A673 (cell line): ENCODE data around the gene INCENP. TPM values are rescaled to one million over a fixed set of nuclear protein-coding genes. Genes with fewer than 3 reads are reported as not detected.

ENCODE experiments used
- BruUV-seq: library from RNA; stranded (reverse); fragments of 400-500 nt; replicated peaks from 2 replicates; lab custom pipeline; 2021; lab: Mats Ljungman, UMichigan
- CTCF ChIA-PET: fragments of 300-600 bp; sonication (Branson Sonifier 250); formaldehyde crosslinking; loops from one replicate; lab custom pipeline; 2022; ENCODE audit warnings: antibody characterized with exemption; lab: Charles Lee
- POLR2A ChIA-PET: fragments of 300-600 bp; sonication (Branson Sonifier 250); formaldehyde crosslinking; loops from one replicate; lab custom pipeline; 2022; ENCODE audit warnings: antibody characterized with exemption; ENCODE audit not compliant: low non-redundant PET; lab: Charles Lee
- DNase-seq: peaks from one replicate; pipeline ENCODE4 v3.0.0-alpha.2; 2015; ENCODE audit warnings: low spot score
- H3K27ac ChIP-seq: fragments of 200-600 bp; sonication (generic); 2 replicates; pipeline ENCODE4 v1.5.1; 2016; ENCODE audit warnings: mixed run types, low read depth, mild to moderate bottlenecking, mixed read lengths, antibody characterized with exemption, low read length; ENCODE audit not compliant: poor library complexity, severe bottlenecking
- H3K27me3 ChIP-seq: fragments of 200-600 bp; sonication (generic); replicated peaks from 2 replicates; pipeline ENCODE4 v1.6.1; 2017; ENCODE audit warnings: mixed run types, low read depth, mild to moderate bottlenecking, mixed read lengths, antibody characterized with exemption, low read length; ENCODE audit not compliant: insufficient read depth, poor library complexity
- H3K36me3 ChIP-seq: fragments of 200-600 bp; sonication (generic); 2 replicates; pipeline ENCODE4 v1.6.1; 2016; ENCODE audit warnings: mixed run types, mild to moderate bottlenecking, mixed read lengths, antibody characterized with exemption, low read length; ENCODE audit not compliant: insufficient read depth, poor library complexity, severe bottlenecking
- H3K4me1 ChIP-seq: fragments of 200-600 bp; sonication (generic); 2 replicates; pipeline ENCODE4 v1.6.1; 2017; ENCODE audit warnings: mixed run types, mild to moderate bottlenecking, mixed read lengths, antibody characterized with exemption, low read length; ENCODE audit not compliant: insufficient read depth, poor library complexity, severe bottlenecking
- H3K4me3 ChIP-seq: fragments of 200-600 bp; sonication (generic); 2 replicates; pipeline ENCODE4 v1.5.1; 2016; ENCODE audit warnings: low read depth, mixed run types, mild to moderate bottlenecking, mixed read lengths, low read length; ENCODE audit not compliant: poor library complexity, severe bottlenecking
- H3K9me3 ChIP-seq: fragments of 200-600 bp; sonication (generic); 2 replicates; pipeline ENCODE4 v1.6.1; 2016; ENCODE audit warnings: mixed run types, low read depth, mild to moderate bottlenecking, mixed read lengths, antibody characterized with exemption, low read length; ENCODE audit not compliant: poor library complexity, severe bottlenecking
- EZH2 ChIP-seq: fragments of 200-600 bp; sonication (generic); IDR thresholded peaks from 2 replicates; pipeline ENCODE4 v1.6.1; 2017; ENCODE audit warnings: borderline replicate concordance, low read depth, mild to moderate bottlenecking, mixed read lengths, antibody characterized with exemption, low read length; ENCODE audit not compliant: poor library complexity, severe bottlenecking
- intact Hi-C: fragments of 100-400 bp; cut with micrococcal nuclease; formaldehyde crosslinking; loops from one replicate; pipeline ENCODE4 v1.10.0; 2022; ENCODE audit not compliant: unreplicated experiment
- total RNA-seq: library from RNA; stranded (reverse); gene quantifications from 2 replicates; pipeline ENCODE4 v1.2.3, GENCODE V29; 2021
- TF ChIP-seq, protein P1 (sequence below): fragments of 300-800, 200-600 bp; sonication (generic); conservative IDR thresholded peaks from 2 replicates; pipeline ENCODE4 v1.5.1; 2017; ENCODE audit warnings: low read depth, mild to moderate bottlenecking, antibody characterized with exemption, low read length, moderate library complexity, mixed read lengths

Gene INCENP
- total RNA-seq, 1 experiment from 2014 or later = 233 TPM

DNA sequence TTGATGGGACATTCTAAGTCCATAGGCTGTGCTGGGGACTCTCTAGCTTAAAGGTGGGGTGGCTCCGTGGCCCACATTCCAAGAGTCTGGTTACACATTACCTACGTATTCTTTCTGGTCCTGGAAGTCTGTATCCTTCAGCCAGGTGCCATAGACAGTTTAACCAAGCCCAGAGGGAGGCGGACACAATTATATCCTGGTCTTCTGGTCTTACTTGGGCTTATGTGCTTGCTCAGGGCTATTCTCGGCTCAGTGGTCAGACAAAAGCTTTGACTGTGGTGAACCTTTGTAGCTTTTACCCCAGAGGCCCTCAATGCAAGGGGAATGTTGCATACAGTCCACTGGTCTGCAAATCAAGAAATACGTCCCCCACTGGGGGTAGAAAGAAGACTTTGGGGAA, 3.4 kb upstream of the INCENP start:
- POLR2A ChIA-PET = interaction anchor here (0.6 kb wide), 1 partner anchor 9 kb away, joined by 6 read pairs; no protein-coding TSS in a partner anchor
- intact Hi-C loops = no loop called here

DNA sequence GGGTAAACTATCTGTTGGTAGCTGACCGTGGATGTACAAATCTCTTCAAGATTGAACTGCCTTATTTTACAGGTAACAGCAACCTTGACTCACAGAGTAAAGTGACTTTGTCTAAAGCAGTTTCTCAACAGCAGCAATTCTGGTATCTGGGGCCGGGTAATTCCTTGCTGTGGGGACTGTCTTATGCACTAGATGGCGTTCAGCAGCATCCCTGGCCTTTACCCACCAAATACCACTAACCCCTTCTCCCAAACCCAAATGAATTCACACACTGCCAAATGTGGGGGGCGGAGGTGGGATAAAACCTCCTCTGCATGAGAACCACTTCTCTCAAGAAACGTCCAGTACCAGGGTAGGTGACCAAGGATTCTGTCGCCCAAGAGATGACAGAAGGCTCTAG, 1.7 kb upstream of the INCENP start:
- no peak overlapping the region for H3K27ac ChIP-seq
- CTCF ChIA-PET = no interaction called here
- H3K27me3 ChIP-seq = no peaks in the 10 kb centered on the region
- TF ChIP-seq EZH2 = no peak
- TF ChIP-seq, protein P1, sequence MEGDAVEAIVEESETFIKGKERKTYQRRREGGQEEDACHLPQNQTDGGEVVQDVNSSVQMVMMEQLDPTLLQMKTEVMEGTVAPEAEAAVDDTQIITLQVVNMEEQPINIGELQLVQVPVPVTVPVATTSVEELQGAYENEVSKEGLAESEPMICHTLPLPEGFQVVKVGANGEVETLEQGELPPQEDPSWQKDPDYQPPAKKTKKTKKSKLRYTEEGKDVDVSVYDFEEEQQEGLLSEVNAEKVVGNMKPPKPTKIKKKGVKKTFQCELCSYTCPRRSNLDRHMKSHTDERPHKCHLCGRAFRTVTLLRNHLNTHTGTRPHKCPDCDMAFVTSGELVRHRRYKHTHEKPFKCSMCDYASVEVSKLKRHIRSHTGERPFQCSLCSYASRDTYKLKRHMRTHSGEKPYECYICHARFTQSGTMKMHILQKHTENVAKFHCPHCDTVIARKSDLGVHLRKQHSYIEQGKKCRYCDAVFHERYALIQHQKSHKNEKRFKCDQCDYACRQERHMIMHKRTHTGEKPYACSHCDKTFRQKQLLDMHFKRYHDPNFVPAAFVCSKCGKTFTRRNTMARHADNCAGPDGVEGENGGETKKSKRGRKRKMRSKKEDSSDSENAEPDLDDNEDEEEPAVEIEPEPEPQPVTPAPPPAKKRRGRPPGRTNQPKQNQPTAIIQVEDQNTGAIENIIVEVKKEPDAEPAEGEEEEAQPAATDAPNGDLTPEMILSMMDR = peak; percentile 52
- no TSS peak for BruUV-seq
- POLR2A ChIA-PET = no interaction called here
- H3K9me3 ChIP-seq = no peaks in the 10 kb centered on the region
- peaks cover 10% of the 10 kb centered on the region for H3K4me1 ChIP-seq
- DNase-seq = peak; percentile 56
- peaks cover 9% of the 10 kb centered on the region for H3K36me3 ChIP-seq
- intact Hi-C loops = no loop called here
- H3K4me3 ChIP-seq = no peak overlapping the region

More for the DNA sequence above, 3.4 kb upstream of the INCENP start:
- Histone ChIP-seq H3K27me3 (no peaks in the 10 kb centered on the region), H3K4me1 (peaks cover 4% of the 10 kb centered on the region), H3K4me3 (no peak overlapping the region), H3K9me3 (peaks cover 7% of the 10 kb centered on the region), H3K36me3 (no peaks in the 10 kb centered on the region), H3K27ac (no peak overlapping the region)
- DNase-seq = no peak
- CTCF ChIA-PET = no interaction called here
- TF ChIP-seq EZH2 = no peak
- TF ChIP-seq, protein P1 = no peak
- BruUV-seq = no TSS peak

DNA sequence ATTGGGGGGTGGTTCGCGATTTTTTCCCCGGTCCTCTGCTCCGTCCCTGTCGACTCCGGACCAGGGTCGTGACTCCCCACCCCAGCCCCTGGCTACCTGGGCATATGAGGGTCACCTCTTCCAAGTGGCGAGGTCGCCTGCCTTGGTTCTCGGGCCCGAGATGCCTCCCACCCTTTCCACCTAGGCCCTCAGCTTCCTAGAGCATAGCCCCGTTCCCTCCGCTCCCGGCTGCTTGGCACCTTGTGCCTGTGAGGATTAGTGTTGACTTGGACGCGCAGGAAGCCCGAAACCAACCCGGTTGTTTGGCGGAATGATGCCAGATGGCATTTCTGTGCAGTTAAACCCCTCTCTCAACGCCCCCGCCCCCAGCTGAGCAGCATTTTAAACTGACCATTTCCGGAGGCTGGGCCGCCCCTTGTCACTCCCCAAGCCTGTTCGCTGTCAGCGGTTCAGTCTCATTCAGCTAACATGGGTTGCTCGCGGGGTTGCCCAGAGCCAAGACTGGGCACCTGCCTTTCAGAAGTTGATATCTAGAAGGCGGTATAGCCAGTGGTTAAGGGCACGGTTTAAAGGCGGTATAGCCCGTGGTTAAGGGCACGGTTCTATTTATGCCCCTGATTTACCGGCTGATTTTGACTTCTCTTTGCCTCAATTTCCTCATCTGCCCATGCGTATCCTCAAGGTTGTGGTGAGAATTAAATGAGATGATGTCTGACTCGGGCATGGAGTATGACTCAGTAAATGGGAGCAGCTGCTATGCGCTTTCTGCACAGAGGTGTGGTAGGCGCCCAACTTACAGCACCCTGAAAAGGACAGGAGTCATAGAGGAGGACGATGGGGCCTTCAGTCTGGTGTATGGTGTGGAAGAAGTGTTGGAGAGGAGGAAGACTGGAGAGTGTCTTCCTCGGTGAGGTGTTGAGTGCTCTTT, 639 bp downstream of the INCENP start:
- Histone ChIP-seq H3K4me3 (peak overlapping the region; percentile 86), H3K36me3 (peaks cover 33% of the 10 kb centered on the region), H3K27ac (peak overlapping the region; percentile 89), H3K4me1 (peaks cover 10% of the 10 kb centered on the region), H3K9me3 (no peaks in the 10 kb centered on the region), H3K27me3 (no peaks in the 10 kb centered on the region)
- ChIA-PET CTCF (interaction anchor here (2.1 kb wide), 1 partner anchor 17 kb away, joined by 8 read pairs; no protein-coding TSS in a partner anchor), POLR2A (interaction anchor here (0.6 kb wide), 1 partner anchor 176 kb away, joined by 3 read pairs; no protein-coding TSS in a partner anchor)
- BruUV-seq = TSS peak; percentile 66
- TF ChIP-seq EZH2 = no peak
- TF ChIP-seq, protein P1 = no peak
- intact Hi-C loops = no loop called here
- peak; percentile 35 for DNase-seq
